Measurements from ENCODE around the gene AFAP1. TPM values are rescaled to one million over a fixed set of nuclear protein-coding genes. Genes with fewer than 3 reads are reported as not detected.

Gene AFAP1
- total RNA-seq, 1 experiment from 2014 or later = 13.9 TPM

GRCh38 chr4:7890635-7891393 lies 48.8 kb downstream of the AFAP1 start:
- Histone ChIP-seq H3K4me3 (peak overlapping the region; percentile 12), H3K9me3 (replicated peaks) (peaks cover 15% of the 10 kb centered on the region), H3K36me3 (no peaks in the 10 kb centered on the region), H3K27me3 (no peaks in the 10 kb centered on the region), H3K4me1 (peaks cover 32% of the 10 kb centered on the region), H3K27ac (peak overlapping the region; percentile 84)
- peak; percentile 83 to 87 for DNase-seq

GRCh38 chr4:7887436-7887835 lies 52.2 kb downstream of the AFAP1 start:
- Histone ChIP-seq H3K27me3 (no peaks in the 10 kb centered on the region), H3K4me3 (no peak overlapping the region), H3K27ac (no peak overlapping the region), H3K9me3 (replicated peaks) (peaks cover 15% of the 10 kb centered on the region), H3K4me1 (peaks cover 24% of the 10 kb centered on the region), H3K36me3 (no peaks in the 10 kb centered on the region)
- no peak for DNase-seq

GRCh38 chr4:7886007-7886973 lies 53.4 kb downstream of the AFAP1 start:
- H3K27ac ChIP-seq = no peak overlapping the region
- H3K9me3 ChIP-seq (replicated peaks) = peaks cover 15% of the 10 kb centered on the region
- H3K4me3 ChIP-seq = no peak overlapping the region
- no peaks in the 10 kb centered on the region for H3K36me3 ChIP-seq
- H3K27me3 ChIP-seq = no peaks in the 10 kb centered on the region
- peaks cover 13% of the 10 kb centered on the region for H3K4me1 ChIP-seq
- no peak for DNase-seq

GRCh38 chr4:7885216-7886006 lies 54.2 kb downstream of the AFAP1 start:
- no peaks in the 10 kb centered on the region for H3K27me3 ChIP-seq
- H3K4me3 ChIP-seq = no peak overlapping the region
- peaks cover 6% of the 10 kb centered on the region for H3K4me1 ChIP-seq
- peaks cover 15% of the 10 kb centered on the region for H3K9me3 ChIP-seq (replicated peaks)
- H3K27ac ChIP-seq = no peak overlapping the region
- DNase-seq = no peak
- H3K36me3 ChIP-seq = no peaks in the 10 kb centered on the region

GRCh38 chr4:7880683-7881082 lies 59.0 kb downstream of the AFAP1 start:
- H3K9me3 ChIP-seq (replicated peaks) = no peaks in the 10 kb centered on the region
- no peaks in the 10 kb centered on the region for H3K36me3 ChIP-seq
- no peak overlapping the region for H3K4me3 ChIP-seq
- no peak overlapping the region for H3K27ac ChIP-seq
- no peak for DNase-seq
- peaks cover 14% of the 10 kb centered on the region for H3K4me1 ChIP-seq
- no peaks in the 10 kb centered on the region for H3K27me3 ChIP-seq

GRCh38 chr4:7879127-7879526 lies 60.5 kb downstream of the AFAP1 start:
- DNase-seq = no peak
- no peaks in the 10 kb centered on the region for H3K9me3 ChIP-seq (replicated peaks)
- no peak overlapping the region for H3K27ac ChIP-seq
- H3K4me1 ChIP-seq = peaks cover 14% of the 10 kb centered on the region
- no peak overlapping the region for H3K4me3 ChIP-seq
- no peaks in the 10 kb centered on the region for H3K36me3 ChIP-seq
- no peaks in the 10 kb centered on the region for H3K27me3 ChIP-seq

- peak in 1 of 2 experiments; percentile 51 for DNase-seq
- H3K4me1 ChIP-seq = peaks cover 14% of the 10 kb centered on the region
These were observed 61.3 kb downstream of the AFAP1 start for GRCh38 chr4:7878323-7878722.

GRCh38 chr4:7877176-7877575 lies 62.5 kb downstream of the AFAP1 start:
- DNase-seq = no peak
- peaks cover 18% of the 10 kb centered on the region for H3K4me1 ChIP-seq
- no peak overlapping the region for H3K27ac ChIP-seq
- no peak overlapping the region for H3K4me3 ChIP-seq
- H3K9me3 ChIP-seq (replicated peaks) = no peaks in the 10 kb centered on the region
- no peaks in the 10 kb centered on the region for H3K27me3 ChIP-seq
- H3K36me3 ChIP-seq = no peaks in the 10 kb centered on the region

More at GRCh38 chr4:7878323-7878722, 61.3 kb downstream of the AFAP1 start:
- Histone ChIP-seq H3K4me3 (no peak overlapping the region), H3K9me3 (replicated peaks) (no peaks in the 10 kb centered on the region), H3K36me3 (no peaks in the 10 kb centered on the region), H3K27me3 (no peaks in the 10 kb centered on the region), H3K27ac (no peak overlapping the region)

- Histone ChIP-seq H3K36me3 (no peaks in the 10 kb centered on the region), H3K4me3 (no peak overlapping the region), H3K9me3 (replicated peaks) (no peaks in the 10 kb centered on the region), H3K27ac (no peak overlapping the region), H3K4me1 (peaks cover 25% of the 10 kb centered on the region), H3K27me3 (no peaks in the 10 kb centered on the region)
- DNase-seq = peak in 1 of 2 experiments; percentile 44
These were observed 63.3 kb downstream of the AFAP1 start for GRCh38 chr4:7876201-7876875.

GRCh38 chr4:7874838-7875237 lies 64.8 kb downstream of the AFAP1 start:
- H3K9me3 ChIP-seq (replicated peaks) = no peaks in the 10 kb centered on the region
- no peak overlapping the region for H3K27ac ChIP-seq
- no peak for DNase-seq
- no peak overlapping the region for H3K4me3 ChIP-seq
- no peaks in the 10 kb centered on the region for H3K36me3 ChIP-seq
- H3K4me1 ChIP-seq = peaks cover 25% of the 10 kb centered on the region
- no peaks in the 10 kb centered on the region for H3K27me3 ChIP-seq

GRCh38 chr4:7873881-7874280 lies 65.8 kb downstream of the AFAP1 start:
- no peak for DNase-seq
- peaks cover 19% of the 10 kb centered on the region for H3K4me1 ChIP-seq
- H3K9me3 ChIP-seq (replicated peaks) = no peaks in the 10 kb centered on the region
- H3K4me3 ChIP-seq = no peak overlapping the region
- no peak overlapping the region for H3K27ac ChIP-seq
- H3K27me3 ChIP-seq = no peaks in the 10 kb centered on the region
- no peaks in the 10 kb centered on the region for H3K36me3 ChIP-seq

GRCh38 chr4:7872264-7872771 lies 67.3 kb downstream of the AFAP1 start:
- Histone ChIP-seq H3K4me3 (no peak overlapping the region), H3K27me3 (no peaks in the 10 kb centered on the region)

GRCh38 chr4:7871356-7871755 lies 68.3 kb downstream of the AFAP1 start:
- H3K4me3 ChIP-seq = no peak overlapping the region
- H3K27me3 ChIP-seq = no peaks in the 10 kb centered on the region
- H3K36me3 ChIP-seq = no peaks in the 10 kb centered on the region
- peaks cover 12% of the 10 kb centered on the region for H3K4me1 ChIP-seq
- DNase-seq = no peak
- no peaks in the 10 kb centered on the region for H3K9me3 ChIP-seq (replicated peaks)
- H3K27ac ChIP-seq = no peak overlapping the region

More at GRCh38 chr4:7872264-7872771, 67.3 kb downstream of the AFAP1 start:
- H3K36me3 ChIP-seq = no peaks in the 10 kb centered on the region
- peaks cover 12% of the 10 kb centered on the region for H3K4me1 ChIP-seq
- peak overlapping the region; percentile 45 for H3K27ac ChIP-seq
- H3K9me3 ChIP-seq (replicated peaks) = no peaks in the 10 kb centered on the region
- DNase-seq = peak; percentile 89 to 95

Measured in SJCRH30 (cell line).